Activated CD4-positive, alpha-beta T cell treated with anti-CD3 and anti-CD28 coated beads for 1 hour (primary cell): ENCODE measurements around the gene RDX.
"Not testable (repeated sequence)": the region's sequence is repeated elsewhere in the genome, so short reads cannot be mapped to it uniquely, and the experiment has no call there.

ENCODE experiments used
- DNase-seq: peaks from one replicate; pipeline ENCODE4 v3.0.0-alpha.2; 2020

The RDX gene

DNA sequence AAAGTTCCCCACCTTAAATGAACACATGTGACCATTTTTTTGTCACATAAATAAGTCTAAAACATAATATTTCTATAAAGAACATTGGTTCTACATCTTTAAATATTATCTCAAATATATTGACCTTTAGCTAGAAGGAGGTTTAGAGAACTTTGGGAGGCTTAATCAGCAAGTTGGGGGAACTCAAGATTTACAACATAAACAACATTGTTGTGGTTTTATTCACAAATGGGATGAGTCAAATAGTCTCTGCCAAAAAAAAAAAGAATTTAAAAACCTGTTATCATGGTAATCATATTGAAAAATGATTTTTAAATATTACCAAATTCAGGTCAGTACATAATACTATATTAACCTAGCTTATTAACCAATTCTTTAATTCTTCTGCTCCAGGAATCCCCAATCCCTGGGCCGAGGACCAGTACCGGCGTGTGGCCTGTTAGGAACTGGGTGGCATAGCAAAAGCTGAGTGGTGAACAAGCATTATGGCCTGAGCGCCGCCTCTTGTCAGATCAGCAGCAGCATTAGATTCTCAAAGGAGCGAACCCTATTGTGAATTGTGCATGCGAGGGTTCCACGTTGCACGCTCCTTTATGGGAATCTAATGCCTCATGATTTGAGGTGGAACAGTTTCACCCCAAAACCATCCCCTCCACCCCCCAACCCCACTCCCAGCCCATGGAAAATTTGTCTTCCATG, 98.2 kb downstream of the RDX start:
- no peak for DNase-seq

- DNase-seq = no peak
Measured at GRCh38 chr11:110196884-110197420, 99.5 kb downstream of the RDX start.

DNA sequence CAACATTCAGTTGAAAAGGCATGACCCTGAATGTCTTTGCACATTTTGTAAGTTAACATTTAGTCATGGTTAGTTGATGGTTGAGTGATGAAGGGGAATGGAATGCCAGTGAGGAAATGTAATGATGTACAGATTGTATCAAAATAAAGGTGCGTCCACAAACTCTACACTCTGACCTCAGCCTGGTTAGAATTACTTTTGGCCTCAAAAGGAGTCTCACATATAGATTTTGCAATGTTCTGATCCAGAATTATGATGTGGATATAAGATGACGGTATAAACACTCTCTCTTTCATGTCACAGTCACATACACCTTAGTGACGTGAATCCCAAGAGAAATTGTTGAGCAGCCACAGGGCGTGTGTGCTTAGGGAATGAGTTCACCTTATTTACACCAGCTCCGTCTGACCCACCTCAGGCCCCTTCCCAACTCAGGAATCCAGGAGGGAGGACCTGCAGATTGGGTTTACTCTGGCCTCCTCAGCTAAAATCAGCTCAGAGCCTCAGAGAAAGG, 100.1 kb downstream of the RDX start:
- no peak for DNase-seq

GRCh38 chr11:110194211-110194766, 102.1 kb downstream of the RDX start:
- DNase-seq = not testable (repeated sequence)

- DNase-seq = not testable (repeated sequence)
Measured at GRCh38 chr11:110192604-110193282, 103.7 kb downstream of the RDX start.

DNA sequence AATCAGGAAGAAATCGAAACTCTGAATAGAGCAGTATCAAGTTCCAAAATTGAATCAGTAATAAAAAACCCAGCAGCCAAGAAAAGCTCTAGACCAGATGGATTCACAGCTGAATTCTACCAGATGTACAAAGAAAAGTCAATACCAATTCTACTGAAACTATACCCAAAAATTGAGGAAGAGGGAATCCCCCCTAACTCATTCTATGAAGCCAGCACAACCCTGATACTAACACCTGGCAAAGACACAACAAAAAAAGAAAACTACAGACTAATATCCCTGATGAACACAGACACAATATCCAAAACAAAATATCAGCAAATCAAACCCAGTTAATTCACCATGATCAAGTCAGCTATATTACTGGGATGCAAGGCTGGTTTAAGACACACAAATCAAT, 105.5 kb downstream of the RDX start:
- no peak for DNase-seq

DNA sequence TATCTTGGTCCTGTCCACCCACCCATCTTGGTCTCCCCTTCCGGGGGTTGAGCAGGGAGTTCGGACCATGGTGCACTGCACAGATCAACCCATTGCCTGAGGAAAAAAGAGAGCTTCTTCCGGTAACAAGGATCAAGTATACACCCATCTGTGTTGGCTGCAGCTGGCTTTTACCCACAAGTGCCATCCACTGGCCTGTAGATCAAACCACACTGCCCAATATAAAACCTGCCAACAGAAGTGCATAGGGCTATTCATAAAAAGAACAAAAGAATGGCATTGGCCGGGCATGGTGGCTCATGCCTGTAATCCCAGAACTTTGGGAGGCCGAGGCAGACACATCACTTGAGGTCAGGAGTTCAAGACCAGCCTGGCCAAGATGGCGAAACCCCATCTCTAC, 108.7 kb downstream of the RDX start:
- no peak for DNase-seq

- no peak for DNase-seq
Measured at GRCh38 chr11:110186867-110187266, 109.5 kb downstream of the RDX start.

GRCh38 chr11:110186456-110186855, 110.0 kb downstream of the RDX start:
- DNase-seq = no peak

- DNase-seq = no peak
Measured at GRCh38 chr11:110185599-110185998, 110.8 kb downstream of the RDX start.

- DNase-seq = no peak
Measured at GRCh38 chr11:110185121-110185591, 111.3 kb downstream of the RDX start.

DNA sequence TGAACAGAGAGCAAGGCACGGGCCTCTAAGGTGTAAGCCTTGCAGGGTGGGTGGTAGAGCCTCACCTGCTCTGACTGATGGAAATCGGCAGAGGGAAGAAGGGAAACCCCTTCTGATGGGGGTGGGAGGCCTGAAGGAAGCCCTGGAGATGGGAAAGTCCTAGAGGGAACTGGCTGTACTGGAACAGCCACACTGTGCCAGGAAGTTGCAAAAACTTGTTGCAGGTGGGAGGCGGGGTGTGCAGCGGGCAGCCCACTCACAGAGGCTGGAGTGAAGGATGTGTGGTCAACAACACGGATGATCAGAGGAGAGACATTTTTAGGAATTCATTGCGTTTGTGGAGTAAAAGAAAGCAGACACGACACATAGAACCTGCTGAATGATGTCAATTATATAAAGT, 112.0 kb downstream of the RDX start:
- no peak for DNase-seq

GRCh38 chr11:110182886-110183285, 113.5 kb downstream of the RDX start:
- no peak for DNase-seq

DNA sequence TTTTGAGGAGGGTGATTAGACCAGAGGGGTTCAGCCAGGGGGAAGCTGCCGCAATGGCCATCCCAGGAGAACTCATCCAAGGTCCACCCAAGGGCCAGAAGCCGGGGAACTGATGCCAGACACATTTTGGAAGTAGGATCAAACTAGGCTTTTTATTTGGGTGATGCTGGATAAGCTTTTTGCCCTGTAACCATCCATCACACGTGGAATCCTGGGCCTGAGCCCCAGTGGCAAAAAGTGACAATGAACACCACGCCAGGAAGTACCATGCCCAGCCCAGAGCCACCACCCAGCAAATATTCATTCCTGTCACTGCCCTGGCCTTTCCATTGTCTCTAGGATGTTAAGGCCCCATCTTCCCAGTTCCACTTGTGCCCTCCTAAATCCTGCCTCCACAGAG, 117.3 kb downstream of the RDX start:
- no peak for DNase-seq

GRCh38 chr11:110177086-110177456, 119.3 kb downstream of the RDX start:
- DNase-seq = no peak

GRCh38 chr11:110176366-110177085, 119.9 kb downstream of the RDX start:
- DNase-seq = no peak

GRCh38 chr11:110174645-110175310, 121.6 kb downstream of the RDX start:
- DNase-seq = no peak

DNA sequence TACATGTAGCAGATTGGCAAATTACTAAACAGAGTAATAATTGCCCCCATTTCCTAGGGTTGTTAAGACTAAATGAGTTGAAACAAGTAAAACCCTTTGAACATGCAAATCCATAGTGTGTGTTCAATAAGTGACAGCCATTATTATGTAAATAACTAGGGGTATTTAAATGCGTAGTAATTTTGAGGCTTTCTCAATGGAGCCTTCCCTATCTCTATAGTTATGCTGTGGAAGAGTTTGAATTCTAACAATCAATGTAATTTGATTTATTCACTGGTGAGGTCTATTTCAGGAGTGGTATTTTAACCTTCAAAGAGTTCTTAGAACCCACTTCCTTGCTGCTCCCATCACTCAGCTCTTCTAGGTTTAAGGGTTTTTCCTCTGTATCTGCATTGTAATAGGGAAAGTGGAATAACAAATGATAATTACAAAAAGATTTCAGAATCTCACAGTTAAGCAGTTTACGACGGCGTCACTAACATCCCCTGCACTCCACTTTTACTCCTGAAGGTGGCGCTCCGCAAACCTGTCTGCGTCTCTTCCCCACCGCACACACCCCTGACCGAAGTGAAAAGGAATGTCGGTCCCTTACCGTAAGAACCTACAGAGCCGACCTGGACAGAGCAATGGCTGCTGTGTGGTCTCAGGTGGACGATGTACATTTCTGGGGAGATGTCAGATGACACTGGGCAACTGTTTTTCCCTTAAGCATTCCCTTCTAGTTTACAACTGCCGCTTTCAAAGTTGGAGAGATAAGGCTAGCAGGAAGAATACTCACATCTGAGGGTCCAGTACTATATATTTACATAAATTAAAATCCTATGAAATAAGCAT, 122.4 kb downstream of the RDX start:
- peak; percentile 27 for DNase-seq

GRCh38 chr11:110172468-110173065, 123.8 kb downstream of the RDX start:
- no peak for DNase-seq

DNA sequence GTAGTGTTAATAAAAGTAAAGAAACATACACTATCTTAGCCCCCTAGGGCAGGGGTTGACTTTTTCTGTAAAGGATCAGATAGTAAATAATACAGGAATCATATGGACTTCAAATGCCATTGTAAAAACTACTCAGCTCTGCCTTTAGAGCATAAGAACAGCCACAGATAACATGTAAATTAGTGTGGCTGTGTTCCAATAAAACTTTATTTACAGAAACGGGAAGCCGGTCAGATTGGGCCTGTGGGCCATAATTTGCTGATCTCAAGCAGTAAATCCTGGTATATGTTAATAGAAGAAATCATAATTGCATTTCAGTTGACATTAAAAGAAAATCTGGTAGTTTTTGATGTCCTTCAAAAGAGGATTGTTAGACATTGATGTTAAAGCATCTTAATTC, 126.7 kb downstream of the RDX start:
- DNase-seq = no peak
